ENCODE measurements around the gene FOXF2. TPM values are rescaled to one million over a fixed set of nuclear protein-coding genes. Genes with fewer than 3 reads are reported as not detected.

The FOXF2 gene
- total and polyA plus RNA-seq, 2 experiments from 2014 or later, result not detected

DNA sequence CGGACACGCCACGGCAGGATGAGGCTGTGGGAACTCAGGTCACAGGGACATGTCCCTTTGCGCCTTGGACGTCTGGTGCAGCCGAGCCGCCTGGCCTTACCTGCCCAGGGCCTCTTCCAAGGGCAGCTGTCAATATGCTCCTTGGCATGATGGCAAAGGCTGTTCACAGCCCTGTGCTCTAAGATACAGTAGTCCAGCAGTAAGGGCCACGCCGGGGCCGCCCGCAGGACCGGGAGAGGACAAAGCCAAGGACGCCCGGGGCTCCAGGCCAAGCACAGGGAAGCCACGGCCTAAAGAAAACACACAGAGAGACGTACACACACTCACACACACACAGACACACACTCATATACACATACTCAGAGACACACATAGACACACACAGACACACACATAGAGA is 13.0 kb downstream of the FOXF2 start:
- no peak overlapping the region for H3K4me3 Mint-ChIP-seq
- no peak overlapping the region for H3K27ac Mint-ChIP-seq

More for the DNA sequence above, 13.0 kb downstream of the FOXF2 start:
- no peak overlapping the region for H2AFZ ChIP-seq
- no peaks in the 10 kb centered on the region for H3K9me3 Mint-ChIP-seq
- peaks cover 34% of the 10 kb centered on the region for H3K27me3 ChIP-seq (ENCODE audit: insufficient read depth)
- ATAC-seq (no peak), DNase-seq (ENCODE audit: low spot score) (no peak)
- H3K27ac ChIP-seq (ENCODE audit: low read depth), result no peak overlapping the region
- H3K36me3 ChIP-seq (ENCODE audit: insufficient read depth), result no peaks in the 10 kb centered on the region
- peaks cover 6% of the 10 kb centered on the region; the same call in 1 of the 2 replicates for H3K4me1 ChIP-seq (ENCODE audit: insufficient read depth)
- TF ChIP-seq NANOG (IDR thresholded peaks at IDR 0.05; ENCODE audit: borderline replicate concordance) (no peak), ZNF331 (CRISPR knock-in tag; IDR thresholded peaks at IDR 0.05; ENCODE audit: low read depth) (no peak)
- TF ChIP-seq, protein P1, sequence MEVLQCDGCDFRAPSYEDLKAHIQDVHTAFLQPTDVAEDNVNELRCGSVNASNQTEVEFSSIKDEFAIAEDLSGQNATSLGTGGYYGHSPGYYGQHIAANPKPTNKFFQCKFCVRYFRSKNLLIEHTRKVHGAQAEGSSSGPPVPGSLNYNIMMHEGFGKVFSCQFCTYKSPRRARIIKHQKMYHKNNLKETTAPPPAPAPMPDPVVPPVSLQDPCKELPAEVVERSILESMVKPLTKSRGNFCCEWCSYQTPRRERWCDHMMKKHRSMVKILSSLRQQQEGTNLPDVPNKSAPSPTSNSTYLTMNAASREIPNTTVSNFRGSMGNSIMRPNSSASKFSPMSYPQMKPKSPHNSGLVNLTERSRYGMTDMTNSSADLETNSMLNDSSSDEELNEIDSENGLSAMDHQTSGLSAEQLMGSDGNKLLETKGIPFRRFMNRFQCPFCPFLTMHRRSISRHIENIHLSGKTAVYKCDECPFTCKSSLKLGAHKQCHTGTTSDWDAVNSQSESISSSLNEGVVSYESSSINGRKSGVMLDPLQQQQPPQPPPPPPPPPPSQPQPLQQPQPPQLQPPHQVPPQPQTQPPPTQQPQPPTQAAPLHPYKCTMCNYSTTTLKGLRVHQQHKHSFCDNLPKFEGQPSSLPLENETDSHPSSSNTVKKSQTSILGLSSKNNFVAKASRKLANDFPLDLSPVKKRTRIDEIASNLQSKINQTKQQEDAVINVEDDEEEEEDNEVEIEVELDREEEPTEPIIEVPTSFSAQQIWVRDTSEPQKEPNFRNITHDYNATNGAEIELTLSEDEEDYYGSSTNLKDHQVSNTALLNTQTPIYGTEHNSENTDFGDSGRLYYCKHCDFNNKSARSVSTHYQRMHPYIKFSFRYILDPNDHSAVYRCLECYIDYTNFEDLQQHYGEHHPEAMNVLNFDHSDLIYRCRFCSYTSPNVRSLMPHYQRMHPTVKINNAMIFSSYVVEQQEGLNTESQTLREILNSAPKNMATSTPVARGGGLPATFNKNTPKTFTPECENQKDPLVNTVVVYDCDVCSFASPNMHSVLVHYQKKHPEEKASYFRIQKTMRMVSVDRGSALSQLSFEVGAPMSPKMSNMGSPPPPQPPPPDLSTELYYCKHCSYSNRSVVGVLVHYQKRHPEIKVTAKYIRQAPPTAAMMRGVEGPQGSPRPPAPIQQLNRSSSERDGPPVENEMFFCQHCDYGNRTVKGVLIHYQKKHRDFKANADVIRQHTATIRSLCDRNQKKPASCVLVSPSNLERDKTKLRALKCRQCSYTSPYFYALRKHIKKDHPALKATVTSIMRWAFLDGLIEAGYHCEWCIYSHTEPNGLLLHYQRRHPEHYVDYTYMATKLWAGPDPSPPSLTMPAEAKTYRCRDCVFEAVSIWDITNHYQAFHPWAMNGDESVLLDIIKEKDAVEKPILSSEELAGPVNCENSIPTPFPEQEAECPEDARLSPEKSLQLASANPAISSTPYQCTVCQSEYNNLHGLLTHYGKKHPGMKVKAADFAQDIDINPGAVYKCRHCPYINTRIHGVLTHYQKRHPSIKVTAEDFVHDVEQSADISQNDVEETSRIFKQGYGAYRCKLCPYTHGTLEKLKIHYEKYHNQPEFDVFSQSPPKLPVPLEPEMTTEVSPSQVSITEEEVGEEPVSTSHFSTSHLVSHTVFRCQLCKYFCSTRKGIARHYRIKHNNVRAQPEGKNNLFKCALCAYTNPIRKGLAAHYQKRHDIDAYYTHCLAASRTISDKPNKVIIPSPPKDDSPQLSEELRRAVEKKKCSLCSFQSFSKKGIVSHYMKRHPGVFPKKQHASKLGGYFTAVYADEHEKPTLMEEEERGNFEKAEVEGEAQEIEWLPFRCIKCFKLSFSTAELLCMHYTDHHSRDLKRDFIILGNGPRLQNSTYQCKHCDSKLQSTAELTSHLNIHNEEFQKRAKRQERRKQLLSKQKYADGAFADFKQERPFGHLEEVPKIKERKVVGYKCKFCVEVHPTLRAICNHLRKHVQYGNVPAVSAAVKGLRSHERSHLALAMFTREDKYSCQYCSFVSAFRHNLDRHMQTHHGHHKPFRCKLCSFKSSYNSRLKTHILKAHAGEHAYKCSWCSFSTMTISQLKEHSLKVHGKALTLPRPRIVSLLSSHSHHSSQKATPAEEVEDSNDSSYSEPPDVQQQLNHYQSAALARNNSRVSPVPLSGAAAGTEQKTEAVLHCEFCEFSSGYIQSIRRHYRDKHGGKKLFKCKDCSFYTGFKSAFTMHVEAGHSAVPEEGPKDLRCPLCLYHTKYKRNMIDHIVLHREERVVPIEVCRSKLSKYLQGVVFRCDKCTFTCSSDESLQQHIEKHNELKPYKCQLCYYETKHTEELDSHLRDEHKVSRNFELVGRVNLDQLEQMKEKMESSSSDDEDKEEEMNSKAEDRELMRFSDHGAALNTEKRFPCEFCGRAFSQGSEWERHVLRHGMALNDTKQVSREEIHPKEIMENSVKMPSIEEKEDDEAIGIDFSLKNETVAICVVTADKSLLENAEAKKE (CRISPR knock-in tag; IDR thresholded peaks at IDR 0.05), result no peak
- no peak overlapping the region for H3K4me3 ChIP-seq
- peaks cover 25% of the 10 kb centered on the region for H3K27me3 Mint-ChIP-seq (ENCODE audit: insufficient read depth, low read depth, poor library complexity)
- H3F3A ChIP-seq (replicated peaks; ENCODE audit: low read depth), result no peaks in the 10 kb centered on the region
- H3K4me2 ChIP-seq, result no peak overlapping the region
- H3K79me2 ChIP-seq (replicated peaks; ENCODE audit: insufficient read depth), result no peaks in the 10 kb centered on the region
- no peaks in the 10 kb centered on the region for H3K36me3 Mint-ChIP-seq (ENCODE audit: low read depth)
- peaks cover 11% of the 10 kb centered on the region for H3K4me1 Mint-ChIP-seq
- H4K20me1 ChIP-seq (replicated peaks; ENCODE audit: insufficient read depth), result no peaks in the 10 kb centered on the region
- 0 out of 2 replicates have a peak, but pooled peaks cover 4% of the 10 kb centered on the region for H3K9me2 ChIP-seq (ENCODE audit: insufficient read depth)

All from GM23338 (cell line).